HPDE6-E6E7 (cell line): ENCODE results near the gene KRT16.
"Not testable (repeated sequence)": the region's sequence is repeated elsewhere in the genome, so short reads cannot be mapped to it uniquely, and the experiment has no call there.

ENCODE experiments used
- DNase-seq: peaks from one replicate; pipeline ENCODE4 v3.0.0; 2011; ENCODE audit warnings: missing footprints; ENCODE audit errors: extremely low spot score

KRT16 gene

DNA sequence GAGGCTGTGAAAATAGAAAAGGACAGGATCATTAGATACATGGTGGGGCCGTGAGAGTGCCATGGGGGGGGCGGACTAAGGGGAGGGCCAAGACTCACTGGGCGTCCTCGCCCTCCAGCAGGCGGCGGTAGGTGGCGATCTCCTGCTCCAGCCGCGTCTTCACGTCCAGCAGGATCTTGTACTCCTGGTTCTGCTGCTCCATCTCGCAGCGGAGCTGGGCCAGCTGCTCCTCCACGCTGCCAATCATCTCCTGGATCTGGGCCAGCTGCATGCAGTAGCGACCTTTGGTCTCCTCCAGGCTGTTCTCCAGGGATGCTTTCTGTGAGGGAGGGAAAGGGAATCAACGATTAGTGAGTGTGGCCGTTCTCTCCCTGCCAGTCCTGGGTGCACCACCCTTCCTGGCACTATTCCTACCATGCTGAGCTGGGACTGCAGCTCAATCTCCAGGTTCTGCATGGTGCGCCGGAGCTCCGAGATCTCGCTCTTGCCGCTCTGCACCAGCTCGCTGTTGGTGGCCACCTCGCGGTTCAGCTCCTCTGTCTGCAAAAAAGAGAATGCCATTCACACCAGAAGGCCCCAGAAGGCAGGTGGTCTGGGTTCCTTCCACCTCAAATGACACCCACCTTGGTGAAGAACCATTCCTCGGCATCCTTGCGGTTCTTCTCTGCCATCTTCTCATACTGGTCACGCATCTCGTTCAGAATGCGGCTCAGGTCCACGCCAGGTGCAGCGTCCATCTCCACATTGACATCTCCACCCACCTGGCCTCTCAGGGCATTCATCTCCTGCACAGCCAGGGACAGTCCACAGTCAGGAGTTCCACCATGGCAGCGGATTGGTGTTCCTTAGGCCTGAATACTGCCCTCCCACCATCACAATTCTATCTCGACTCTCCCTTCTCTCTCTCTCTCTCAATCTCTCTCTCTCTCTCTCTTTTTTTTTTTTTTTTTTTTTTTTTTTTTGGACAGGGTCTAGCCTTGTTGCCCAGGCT is 29.1 kb downstream of the KRT16 start:
- no peak for DNase-seq

- not testable (repeated sequence) for DNase-seq
These were observed 30.3 kb downstream of the KRT16 start for GRCh38 chr17:41582061-41582968.

GRCh38 chr17:41581366-41582060 is 31.1 kb downstream of the KRT16 start:
- DNase-seq = no peak

GRCh38 chr17:41580687-41581365 is 31.7 kb downstream of the KRT16 start:
- peak; percentile 49 for DNase-seq

- no peak for DNase-seq
These were observed 32.4 kb downstream of the KRT16 start for GRCh38 chr17:41580244-41580575.

- peak; percentile 89 for DNase-seq
These were observed 32.9 kb downstream of the KRT16 start for GRCh38 chr17:41579484-41580243.

- no peak for DNase-seq
These were observed 33.6 kb downstream of the KRT16 start for GRCh38 chr17:41578971-41579370.

DNA sequence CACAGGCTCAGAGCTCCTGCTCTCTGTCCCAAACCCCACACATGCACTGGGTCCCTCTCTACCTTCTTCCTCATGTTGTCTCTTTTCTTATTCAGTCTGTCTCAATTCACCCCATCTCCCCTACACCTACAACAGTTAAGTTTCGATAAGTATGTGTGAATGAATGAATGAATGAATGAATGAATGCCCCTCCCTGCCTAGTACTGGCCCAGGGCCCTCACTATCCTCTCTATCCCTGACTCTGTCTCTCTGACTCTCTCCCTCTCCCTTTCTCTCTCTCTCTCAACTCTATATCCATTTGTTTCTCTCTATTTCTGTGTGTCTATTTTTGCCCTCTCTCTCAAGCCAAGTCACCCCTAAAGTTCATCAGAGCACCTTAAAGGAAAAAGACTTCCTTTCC is 34.0 kb downstream of the KRT16 start:
- no peak for DNase-seq

GRCh38 chr17:41576740-41577139 is 35.8 kb downstream of the KRT16 start:
- peak; percentile 39 for DNase-seq

GRCh38 chr17:41575336-41575735 is 37.2 kb downstream of the KRT16 start:
- DNase-seq = no peak

GRCh38 chr17:41571561-41572434 is 40.8 kb downstream of the KRT16 start, which contains the start of gene KRT9:
Gene KRT9 (minus strand): TSS chr17:41572059. CDS start chr17:41571992, 67 bp downstream.
- DNase-seq = no peak

DNA sequence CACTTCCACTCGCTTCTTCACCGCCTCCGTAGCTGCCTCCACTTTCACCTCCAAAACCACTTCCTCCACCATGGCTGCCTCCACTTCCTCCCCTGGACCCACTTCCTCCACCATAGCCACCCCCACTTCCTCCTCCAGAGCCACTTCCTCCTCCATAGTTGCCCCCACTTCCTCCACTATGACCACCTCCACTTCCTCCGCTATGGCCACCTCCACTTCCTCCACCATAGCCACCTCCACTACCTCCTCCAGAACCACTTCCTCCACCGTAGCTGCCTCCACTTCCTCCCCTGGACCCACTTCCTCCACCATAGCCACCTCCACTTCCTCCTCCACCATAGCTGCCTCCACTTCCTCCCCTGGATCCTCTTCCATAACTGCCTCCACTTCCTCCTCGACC is 45.2 kb downstream of the KRT16 start:
- no peak for DNase-seq

- no peak for DNase-seq
These were observed 47.2 kb downstream of the KRT16 start for GRCh38 chr17:41565338-41565737.

DNA sequence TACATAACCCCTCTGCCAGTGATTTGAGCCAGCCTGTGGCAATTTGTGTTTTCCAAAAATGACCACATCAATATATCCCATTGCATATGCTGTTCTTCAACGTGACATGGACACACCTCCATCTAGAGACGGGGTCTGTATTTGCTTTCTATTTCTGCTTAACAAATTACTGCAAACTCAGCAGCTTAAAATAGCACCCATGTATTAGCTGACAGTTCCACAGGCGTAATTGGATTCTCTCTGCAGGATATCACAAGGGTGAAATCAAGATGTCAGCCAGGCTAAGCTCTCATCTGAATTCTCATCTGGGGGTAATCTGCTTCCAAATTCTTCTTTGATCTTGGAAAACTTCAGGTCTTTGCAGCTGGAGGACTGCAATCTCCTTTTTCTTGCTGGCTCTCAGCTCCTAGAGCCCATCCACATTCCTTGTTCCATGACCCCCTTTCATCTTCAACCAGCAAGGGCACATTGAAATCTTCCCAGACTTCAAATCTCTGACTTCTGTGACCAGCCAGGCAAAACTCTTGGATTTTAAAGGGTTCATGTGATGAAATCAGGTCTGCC is 48.9 kb downstream of the KRT16 start:
- no peak for DNase-seq

GRCh38 chr17:41561554-41561953 is 51.0 kb downstream of the KRT16 start:
- DNase-seq = no peak
